Endothelial cell of umbilical vein (primary cell): ENCODE data around the gene KIF1C. TPM values are rescaled to one million over a fixed set of nuclear protein-coding genes. Genes with fewer than 3 reads are reported as not detected.

Experiments
- BruUV-seq: library from RNA; stranded (reverse); fragments of 400-500 nt; replicated peaks from 2 replicates; lab custom pipeline; 2021; lab: Mats Ljungman, UMichigan
- CTCF ChIA-PET: fragments of 300-600, 350-600 bp; sonication (Branson Sonifier 250); formaldehyde crosslinking; loops from one replicate; lab custom pipeline; 2021; ENCODE audit warnings: antibody characterized with exemption, inconsistent platforms; lab: Charles Lee
- POLR2A ChIA-PET: fragments of 300-600, 350-600 bp; sonication (Branson Sonifier 250); formaldehyde crosslinking; loops from one replicate; lab custom pipeline; 2021; ENCODE audit warnings: antibody characterized with exemption, inconsistent platforms; lab: Charles Lee
- DNase-seq: peaks from one replicate; pipeline ENCODE4 v3.0.0-alpha.2; 2011; ENCODE audit warnings: low read depth, low spot score
- FAIRE-seq: peaks from 2 replicates; lab custom pipeline; 2011; peaks lifted over from hg19 to GRCh38; lab: Jason Lieb, UNC
- H2AFZ ChIP-seq: 2 replicates; pipeline ENCODE4 v1.6.0; 2012; ENCODE audit warnings: low read depth, low read length, control low read depth, inconsistent platforms
- H3K27ac ChIP-seq: 2 replicates; pipeline ENCODE4 v1.5.1; 2011; ENCODE audit warnings: low read depth, mild to moderate bottlenecking, control low read depth, low read length, moderate library complexity; ENCODE audit not compliant: insufficient read depth
- H3K27me3 ChIP-seq, 2 experiments: 2 replicates each; pipeline versions ENCODE4 v1.6.0 to v1.6.1; 2011; ENCODE audit warnings: low read length in 2 of 2, mixed read lengths in 1 of 2; ENCODE audit not compliant: control insufficient read depth in 2 of 2, insufficient read depth in 2 of 2
- H3K36me3 ChIP-seq, 2 experiments: 2 replicates in 1 of 2; 3 replicates in 1 of 2; pipeline ENCODE4 v1.5.1; 2011; ENCODE audit warnings: low read length in 2 of 2, mild to moderate bottlenecking in 1 of 2, moderate library complexity in 1 of 2; ENCODE audit not compliant: control insufficient read depth in 2 of 2, insufficient read depth in 2 of 2; ENCODE audit errors: extremely low read depth in 1 of 2
- H3K4me1 ChIP-seq: 3 replicates; pipeline ENCODE4 v1.5.1; 2011; ENCODE audit warnings: mild to moderate bottlenecking, low read length; ENCODE audit not compliant: control insufficient read depth, insufficient read depth; ENCODE audit errors: extremely low read depth
- H3K4me2 ChIP-seq: 2 replicates; pipeline ENCODE4 v1.6.1; 2011; ENCODE audit warnings: low read length, control low read depth, mixed read lengths; ENCODE audit not compliant: insufficient read depth
- H3K4me3 ChIP-seq, 3 experiments: fragments of 200-600 bp in 1 of 3; sonication (generic), shearing (Covaris generic) in 1 of 3; replicated peaks in 1 of 3; 2 replicates each; pipeline ENCODE4 v1.5.1; 2011 to 2016; ENCODE audit warnings: control low read depth in 3 of 3, low read length in 3 of 3, mild to moderate bottlenecking in 2 of 3, inconsistent platforms in 1 of 3, low read depth in 1 of 3, moderate library complexity in 1 of 3; ENCODE audit not compliant: insufficient read depth in 1 of 3
- H3K79me2 ChIP-seq: 2 replicates; pipeline ENCODE4 v1.6.0; 2012; ENCODE audit warnings: low read length, inconsistent platforms; ENCODE audit not compliant: control insufficient read depth, insufficient read depth
- H3K9ac ChIP-seq: replicated peaks from 2 replicates; pipeline ENCODE3; 2011; ENCODE audit warnings: low read length, control low read depth; ENCODE audit not compliant: insufficient read depth; ENCODE audit errors: extremely low read depth
- H3K9me1 ChIP-seq: replicated peaks from 3 replicates; pipeline ENCODE4 v1.6.0; 2011; ENCODE audit warnings: mild to moderate bottlenecking, low read length; ENCODE audit not compliant: control insufficient read depth, insufficient read depth; ENCODE audit errors: extremely low read depth
- H3K9me3 ChIP-seq: replicated peaks from 2 replicates; pipeline ENCODE4 v1.5.1; 2012; ENCODE audit warnings: low read length, inconsistent platforms; ENCODE audit not compliant: control insufficient read depth, insufficient read depth
- H4K20me1 ChIP-seq: replicated peaks from 2 replicates; pipeline ENCODE3; 2011; ENCODE audit warnings: mild to moderate bottlenecking, low read length; ENCODE audit not compliant: control insufficient read depth, insufficient read depth; ENCODE audit errors: extremely low read depth
- CTCF ChIP-seq, 2 donors: IDR thresholded peaks; 1 replicate in 1 of 2; 2 replicates in 1 of 2; pipeline ENCODE4 v1.5.1; 2011; ENCODE audit warnings: low read length in 2 of 2, mild to moderate bottlenecking in 2 of 2, moderate library complexity in 2 of 2, control low read depth in 1 of 2, inconsistent platforms in 1 of 2, low read depth in 1 of 2; ENCODE audit not compliant: insufficient read depth in 1 of 2; ENCODE audit errors: extremely low read depth in 1 of 2
- EZH2 ChIP-seq: IDR thresholded peaks from 2 replicates; pipeline ENCODE4 v1.6.1; 2012; ENCODE audit warnings: borderline replicate concordance, low read depth, mild to moderate bottlenecking, moderate library complexity, low read length, inconsistent platforms; ENCODE audit not compliant: severe bottlenecking
- FOS ChIP-seq: IDR thresholded peaks from 2 replicates; pipeline ENCODE4 v1.6.1; 2011; ENCODE audit warnings: mild to moderate bottlenecking, low read length, moderate library complexity, borderline replicate concordance; ENCODE audit not compliant: insufficient read depth
- GATA2 ChIP-seq: IDR thresholded peaks from 2 replicates; pipeline ENCODE4 v1.7.0; 2011; ENCODE audit warnings: low read depth, mild to moderate bottlenecking, moderate library complexity, mixed read lengths, low read length; ENCODE audit not compliant: insufficient read length, insufficient read depth
- JUN ChIP-seq: IDR thresholded peaks from 2 replicates; pipeline ENCODE4 v1.6.1; 2011; ENCODE audit warnings: borderline replicate concordance, low read depth; ENCODE audit not compliant: insufficient read length, insufficient read depth
- MYC ChIP-seq: IDR thresholded peaks from one replicate; pipeline ENCODE4 v1.6.1; 2011; ENCODE audit warnings: mild to moderate bottlenecking, low read depth, low read length
- POLR2A ChIP-seq: IDR thresholded peaks from 2 replicates; pipeline ENCODE4 v1.6.1; 2012; ENCODE audit warnings: low read depth, mild to moderate bottlenecking, control low read depth, low read length
- POLR2AphosphoS5 ChIP-seq: IDR thresholded peaks from 2 replicates; pipeline ENCODE4 v1.6.1; 2012; ENCODE audit warnings: low read depth, mild to moderate bottlenecking, control low read depth, low read length, moderate library complexity; ENCODE audit not compliant: insufficient read depth
- dilution Hi-C: fragments of 300-500 bp; cut with MboI; formaldehyde crosslinking; loops from one replicate; pipeline ENCODE4 v1.15.0; 2019; ENCODE audit warnings: low sequenced_read_pairs; ENCODE audit not compliant: extremely low pct_ligation_motif_present
- intact Hi-C: fragments of 100-400 bp; cut with micrococcal nuclease; formaldehyde crosslinking; loops from one replicate; pipeline ENCODE4 v1.10.0; 2022
- polyA plus RNA-seq, 4 experiments: library from polyadenylated mRNA; depleted of rRNA in 3 of 4; stranded (reverse) in 3 of 4; unstranded in 1 of 4; fragments of >200 nt; gene quantifications; 2 replicates each; pipeline versions ENCODE4 v1.2.1 to v1.2.3, GENCODE V29; 2011 to 2012; ENCODE audit warnings: missing spikeins in 1 of 4
- total RNA-seq: library from RNA; stranded (reverse); gene quantifications from 2 replicates; pipeline ENCODE4 v1.2.3, GENCODE V29; 2021
- TF ChIP-seq, protein P1 (sequence below): IDR thresholded peaks from 2 replicates; pipeline ENCODE4 v1.6.1; 2011; ENCODE audit not compliant: insufficient read depth, insufficient read length

Gene KIF1C
- total and polyA plus RNA-seq, 2 donors (not counting 3 experiments of a cell fraction or from before 2014, with no cell fraction given): 33.6 to 171 TPM

DNA sequence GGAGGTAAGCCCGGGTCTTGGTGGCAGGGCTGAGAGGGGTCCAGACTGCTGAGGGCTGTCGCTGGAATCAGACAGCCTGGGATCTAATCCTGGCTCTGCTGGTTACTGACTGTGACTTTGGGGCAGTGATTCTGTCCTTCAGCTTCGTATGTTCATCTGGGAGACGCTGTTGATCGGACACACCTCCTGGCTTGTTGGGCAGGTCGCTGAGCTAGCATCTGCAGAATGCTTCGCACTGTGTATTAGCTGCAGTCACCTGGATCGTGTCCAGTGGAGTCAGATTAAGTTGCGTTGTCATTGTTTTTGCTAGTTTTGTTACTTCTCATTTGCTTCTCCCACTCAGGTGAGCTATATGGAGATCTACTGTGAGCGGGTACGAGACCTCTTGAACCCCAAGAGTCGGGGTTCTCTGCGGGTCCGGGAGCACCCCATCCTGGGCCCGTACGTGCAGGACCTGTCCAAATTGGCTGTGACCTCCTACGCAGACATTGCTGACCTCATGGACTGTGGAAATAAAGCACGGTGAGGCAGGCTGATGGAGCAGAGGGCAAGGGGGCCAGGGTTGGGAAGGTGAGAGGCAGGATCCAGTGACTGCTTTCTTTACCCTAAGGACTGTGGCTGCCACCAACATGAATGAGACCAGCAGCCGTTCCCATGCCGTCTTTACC lies 4.5 kb downstream of the KIF1C start:
- CTCF ChIA-PET: interaction anchor here (0.9 to 1.5 kb wide), 3 partner anchors 14 to 26 kb away, joined by 3 to 4 read pairs (median 4); partner anchors contain the start of gene CAMTA2
- dilution Hi-C loops: no loop called here
- FAIRE-seq: no peak

More for the DNA sequence above, 4.5 kb downstream of the KIF1C start:
- POLR2A ChIA-PET: no interaction called here
- Histone ChIP-seq H3K36me3 (peaks cover 25 to 55% of the 10 kb centered on the region in 2 experiments), H3K9me3 (no peaks in the 10 kb centered on the region), H3K79me2 (peaks cover 34% of the 10 kb centered on the region), H3K4me1 (peaks cover 13% of the 10 kb centered on the region), H3K9me1 (no peaks in the 10 kb centered on the region), H3K4me2 (no peak overlapping the region), H3K4me3 (no peak overlapping the region), H3K9ac (no peak overlapping the region), H2AFZ (no peak overlapping the region), H3K27ac (no peak overlapping the region), H3K27me3 (no peaks in the 10 kb centered on the region), H4K20me1 (no peaks in the 10 kb centered on the region)
- TF ChIP-seq GATA2: no peak
- no peak for TF ChIP-seq CTCF (IDR thresholded peaks at IDR 0.05; ENCODE audit: extremely low read depth in 1 of 2, insufficient read depth in 1 of 2, low read depth in 1 of 2, low read length in 2 of 2)
- TF ChIP-seq MYC: no peak
- TF ChIP-seq JUN: no peak
- no peak for TF ChIP-seq POLR2A
- no peak for TF ChIP-seq FOS
- TF ChIP-seq EZH2: no peak
- TF ChIP-seq, protein P1, sequence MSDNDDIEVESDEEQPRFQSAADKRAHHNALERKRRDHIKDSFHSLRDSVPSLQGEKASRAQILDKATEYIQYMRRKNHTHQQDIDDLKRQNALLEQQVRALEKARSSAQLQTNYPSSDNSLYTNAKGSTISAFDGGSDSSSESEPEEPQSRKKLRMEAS: no peak
- TF ChIP-seq POLR2AphosphoS5: no peak
- DNase-seq: no peak
- BruUV-seq: no TSS peak
- intact Hi-C loops: no loop called here
